HepG2 (cell line): ENCODE measurements around the gene KDM5A. TPM values are rescaled to one million over a fixed set of nuclear protein-coding genes. Genes with fewer than 3 reads are reported as not detected.
A peak's percentile ranks its signal among the peaks of the same experiment; 100 is the strongest.

Experiments
- ATAC-seq: fragments of 200-7000 bp; cut with Tn5 transposase; 3 replicates; pipeline ENCODE4 v1.9.1; 2020; ENCODE audit warnings: mild to moderate bottlenecking, moderate library complexity
- BruUV-seq: library from RNA; stranded (reverse); fragments of 400-500 nt; replicated peaks from 2 replicates; lab custom pipeline; 2021; lab: Mats Ljungman, UMichigan
- CTCF ChIA-PET: fragments of 300-600 bp; formaldehyde crosslinking; extraction: SDS; loops from one replicate; lab custom pipeline; 2021; ENCODE audit warnings: low total read pairs, inconsistent platforms, low intra/inter-chr PET ratio; lab: Yijun Ruan, JAX
- POLR2A ChIA-PET: fragments of 350-600 bp; sonication (Branson Sonifier 250); formaldehyde crosslinking; loops from one replicate; lab custom pipeline; 2020; ENCODE audit warnings: antibody characterized with exemption, inconsistent platforms; lab: Yijun Ruan, JAX
- DNase-seq: peaks from one replicate; pipeline ENCODE4 v3.0.0-alpha.2; 2015; ENCODE audit warnings: low spot score
- FAIRE-seq: peaks from 3 replicates; lab custom pipeline; 2011; peaks lifted over from hg19 to GRCh38; lab: Jason Lieb, UNC
- H2AFZ ChIP-seq: one replicate; pipeline ENCODE4 v1.6.1; 2011; ENCODE audit warnings: low read length, inconsistent platforms
- H3K27ac ChIP-seq: fragments of 300-600 bp; 3 replicates; pipeline ENCODE4 v1.8.0; 2011; ENCODE audit warnings: mixed run types, mild to moderate bottlenecking, mixed read lengths, low read length, inconsistent platforms; ENCODE audit not compliant: insufficient read depth; ENCODE audit errors: extremely low read length
- H3K27me3 ChIP-seq, 2 experiments: fragments of 200-600 bp in 1 of 2; 2 replicates in 1 of 2; 3 replicates in 1 of 2; pipeline versions ENCODE4 v1.6.0 to v1.8.0; 2011; ENCODE audit warnings: low read length in 2 of 2, mild to moderate bottlenecking in 2 of 2, moderate library complexity in 2 of 2, inconsistent platforms in 1 of 2; ENCODE audit not compliant: insufficient read depth in 2 of 2, control insufficient read depth in 1 of 2
- H3K36me3 ChIP-seq, 2 experiments: fragments of 200-600 bp in 1 of 2; replicated peaks in 1 of 2; 2 replicates in 1 of 2; 3 replicates in 1 of 2; pipeline versions ENCODE4 v1.5.1 to v1.8.0; 2011; ENCODE audit warnings: low read length in 2 of 2, inconsistent platforms in 1 of 2; ENCODE audit not compliant: insufficient read depth in 2 of 2, control insufficient read depth in 1 of 2
- H3K4me1 ChIP-seq: 2 replicates; pipeline ENCODE4 v1.5.1; 2012; ENCODE audit warnings: low read length, inconsistent platforms; ENCODE audit not compliant: insufficient read depth
- H3K4me2 ChIP-seq: 2 replicates; pipeline ENCODE4 v1.6.0; 2011; ENCODE audit warnings: low read depth, low read length, inconsistent platforms
- H3K4me3 ChIP-seq, 3 experiments: fragments of 200-600 bp in 1 of 3; sonication (generic), shearing (Covaris generic) in 1 of 3; replicated peaks in 1 of 3; 2 replicates each; pipeline ENCODE4 v1.5.1; 2011 to 2016; ENCODE audit warnings: low read length in 3 of 3, inconsistent platforms in 2 of 3, low read depth in 2 of 3, mild to moderate bottlenecking in 2 of 3, control low read depth in 1 of 3, mixed read lengths in 1 of 3; ENCODE audit not compliant: insufficient read depth in 1 of 3
- H3K79me2 ChIP-seq: one replicate; pipeline ENCODE4 v1.6.1; 2011; ENCODE audit warnings: low read length, inconsistent platforms; ENCODE audit not compliant: insufficient read depth
- H3K9ac ChIP-seq: 2 replicates; pipeline ENCODE4 v1.6.0; 2011; ENCODE audit warnings: mild to moderate bottlenecking, low read depth, low read length, inconsistent platforms; ENCODE audit not compliant: insufficient read depth
- H3K9me3 ChIP-seq: 2 replicates; pipeline ENCODE4 v1.5.1; 2012; ENCODE audit warnings: mild to moderate bottlenecking, low read length
- H4K20me1 ChIP-seq: 2 replicates; pipeline ENCODE4 v1.6.0; 2011; ENCODE audit warnings: inconsistent platforms, mild to moderate bottlenecking, low read length, moderate library complexity; ENCODE audit not compliant: insufficient read depth
- HNRNPH1 ChIP-seq: fragments of 200-400 bp; formaldehyde crosslinking; optimal IDR thresholded peaks from 2 replicates; pipeline ENCODE3; 2017; ENCODE audit warnings: mild to moderate bottlenecking, low read depth, low read length
- KLF9 ChIP-seq: IDR thresholded peaks from 2 replicates; pipeline ENCODE4 v1.6.1; 2016; ENCODE audit warnings: low read depth
- MBNL3 ChIP-seq: fragments of 250-450 bp; sonication (Bioruptor Pico); conservative IDR thresholded peaks from 2 replicates; pipeline ENCODE4 v1.8.0; 2022; ENCODE audit warnings: mild to moderate bottlenecking, inconsistent platforms
- MTF1 ChIP-seq: sonication (generic); formaldehyde crosslinking; IDR thresholded peaks from 2 replicates; pipeline ENCODE4 v1.5.0; 2020; ENCODE audit warnings: missing genetic modification reagents
- MXI1 ChIP-seq: IDR thresholded peaks from 3 replicates; pipeline ENCODE4 v1.6.1; 2012; ENCODE audit warnings: low read depth, low read length, inconsistent platforms, borderline replicate concordance
- PREB ChIP-seq: sonication (generic); formaldehyde crosslinking; IDR thresholded peaks from 2 replicates; pipeline ENCODE4 v1.4.0; 2020; ENCODE audit warnings: missing genetic modification reagents
- RCOR2 ChIP-seq: IDR thresholded peaks from 2 replicates; pipeline ENCODE4 v1.6.1; 2016; ENCODE audit warnings: missing biosample characterization, missing genetic modification reagents
- SNAPC5 ChIP-seq: sonication (generic); formaldehyde crosslinking; IDR thresholded peaks from 2 replicates; pipeline ENCODE4 v1.8.1; 2023; ENCODE audit warnings: mild to moderate bottlenecking, missing genetic modification reagents, borderline replicate concordance
- SOX13 ChIP-seq, 3 experiments: fragments of 450-650 bp in 1 of 3; sonication (generic) in 1 of 3; formaldehyde crosslinking in 1 of 3; IDR thresholded peaks in 2 of 3; conservative IDR thresholded peaks in 1 of 3; 2 replicates each; pipeline versions ENCODE4 v1.5.0 to v1.6.1; 2016 to 2020; ENCODE audit warnings: antibody characterized with exemption in 1 of 3, mild to moderate bottlenecking in 1 of 3, missing compliant biosample characterization in 1 of 3, missing genetic modification reagents in 1 of 3, moderate library complexity in 1 of 3
- UBTF ChIP-seq: sonication (generic); formaldehyde crosslinking; IDR thresholded peaks from 2 replicates; pipeline ENCODE4 v1.4.0; 2020; ENCODE audit warnings: mild to moderate bottlenecking, missing genetic modification reagents
- ZBTB34 ChIP-seq: sonication (generic); formaldehyde crosslinking; IDR thresholded peaks from 2 replicates; pipeline ENCODE4 v1.8.0; 2022; ENCODE audit warnings: mild to moderate bottlenecking, missing genetic modification reagents
- ZNF124 ChIP-seq: sonication (generic); formaldehyde crosslinking; IDR thresholded peaks from 2 replicates; pipeline ENCODE4 v1.4.0; 2020; ENCODE audit warnings: missing genetic modification reagents
- ZNF660 ChIP-seq: sonication (generic); formaldehyde crosslinking; IDR thresholded peaks from 2 replicates; pipeline ENCODE4 v1.5.1; 2020; ENCODE audit warnings: mild to moderate bottlenecking, low read depth, missing genetic modification reagents, borderline replicate concordance
- ZNF766 ChIP-seq: sonication (generic); formaldehyde crosslinking; IDR thresholded peaks from 2 replicates; pipeline ENCODE4 v1.5.0; 2020; ENCODE audit warnings: missing genetic modification reagents, borderline replicate concordance
- ZSCAN29 ChIP-seq: sonication (generic); formaldehyde crosslinking; conservative IDR thresholded peaks from 2 replicates; pipeline ENCODE4 v1.4.0; 2020; ENCODE audit warnings: mild to moderate bottlenecking, missing genetic modification reagents
- WGBS: methylation state at CpG from one replicate; pipeline ENCODE4 v1.1.6; 2017; ENCODE audit warnings: low lambda C conversion rate; 5-methylcytosine and 5-hydroxymethylcytosine counted together
- in situ Hi-C: cut with HindIII; loops from 2 replicates; pipeline ENCODE4 v1.10.0; 2017; ENCODE audit warnings: low pct_unique_long_range_greater_than_20kb; ENCODE audit not compliant: extremely low pct_ligation_motif_present
- intact Hi-C: fragments of 100-400 bp; cut with micrococcal nuclease; formaldehyde crosslinking; loops from one replicate; pipeline ENCODE4 v1.10.0; 2022; ENCODE audit not compliant: unreplicated experiment
- polyA plus RNA-seq, 8 experiments: library from polyadenylated mRNA; depleted of rRNA in 3 of 8; stranded (reverse) in 7 of 8; unstranded in 1 of 8; fragments of >200 nt; fragmentation: Illumina TruSeq in 4 of 8; extraction: Trizol in 4 of 8; gene quantifications; 2 replicates each; pipeline versions ENCODE4 v1.2.1 to v1.2.3, GENCODE V29; 2011 to 2016; ENCODE audit warnings: low read depth in 4 of 8, missing spikeins in 1 of 8, mixed read lengths in 1 of 8; ENCODE audit not compliant: insufficient read depth in 1 of 8
- total RNA-seq, 5 experiments: library from RNA; depleted of rRNA; stranded (reverse); fragments of >200 nt; fragmentation: Illumina TruSeq; extraction: Trizol; gene quantifications; 2 replicates each; pipeline ENCODE4 v1.2.3, GENCODE V29; 2016; ENCODE audit warnings: low read depth in 1 of 5

KDM5A gene
- total and polyA plus RNA-seq, 2 of the 13 experiments (the other 11 are each of a cell fraction or from before 2014, with no cell fraction given): 12.0 to 29.2 TPM

GRCh38 chr12:307406-307805, 81.7 kb downstream of the KDM5A start:
- CTCF ChIA-PET: no interaction called here
- 94% methylated on average over 10 of the region's 10 CpGs for WGBS

GRCh38 chr12:304805-305204, 84.3 kb downstream of the KDM5A start:
- ATAC-seq: no peak
- POLR2A ChIA-PET: no interaction called here
- no peak for TF ChIP-seq MTF1 (CRISPR knock-in tag)
- no peak for TF ChIP-seq MXI1
- no peak for TF ChIP-seq RCOR2
- no peak for TF ChIP-seq ZSCAN29 (CRISPR knock-in tag)
- TF ChIP-seq MBNL3 (CRISPR knock-in tag): no peak
- TF ChIP-seq UBTF (CRISPR knock-in tag): no peak
- no peak for TF ChIP-seq ZNF766 (CRISPR knock-in tag)
- no peak for TF ChIP-seq SNAPC5 (CRISPR knock-in tag)
- no peak for TF ChIP-seq PREB (CRISPR knock-in tag)

More at GRCh38 chr12:307406-307805, 81.7 kb downstream of the KDM5A start:
- Histone ChIP-seq H4K20me1 (no peaks in the 10 kb centered on the region), H3K9me3 (no peaks in the 10 kb centered on the region), H2AFZ (no peak overlapping the region), H3K27me3 (no peaks in the 10 kb centered on the region), H3K79me2 (peaks cover 2% of the 10 kb centered on the region), H3K9ac (no peak overlapping the region), H3K4me2 (no peak overlapping the region), H3K36me3 (peaks cover 17 to 59% of the 10 kb centered on the region in 2 experiments), H3K4me3 (no peak overlapping the region), H3K27ac (no peak overlapping the region), H3K4me1 (no peaks in the 10 kb centered on the region)
- POLR2A ChIA-PET: no interaction called here
- TF ChIP-seq ZNF124 (no peak), SOX13 (IDR thresholded peaks at IDR 0.05) (no peak), SOX13 (CRISPR knock-in tag; conservative IDR thresholded peaks at IDR 0.05 in 1 of 2, IDR thresholded peaks at IDR 0.05 in 1 of 2) (no peak), ZNF660 (CRISPR knock-in tag) (no peak), HNRNPH1 (no peak), ZBTB34 (CRISPR knock-in tag) (no peak), MXI1 (no peak), KLF9 (no peak)
- intact Hi-C loops (no loop called here), in situ Hi-C loops (no loop called here)
- no peak for DNase-seq
- no peak for ATAC-seq
- no peak for FAIRE-seq
- BruUV-seq: TSS peak; percentile 34

More at GRCh38 chr12:304805-305204, 84.3 kb downstream of the KDM5A start:
- Histone ChIP-seq H3K9me3 (no peaks in the 10 kb centered on the region), H3K4me2 (no peak overlapping the region), H3K27me3 (no peaks in the 10 kb centered on the region), H3K36me3 (peaks cover 13 to 41% of the 10 kb centered on the region in 2 experiments), H3K79me2 (peaks cover 5% of the 10 kb centered on the region), H3K27ac (no peak overlapping the region), H3K4me3 (no peak overlapping the region), H4K20me1 (no peaks in the 10 kb centered on the region), H3K4me1 (no peaks in the 10 kb centered on the region), H3K9ac (no peak overlapping the region), H2AFZ (no peak overlapping the region)
- WGBS: 99% methylated on average over 5 of the region's 5 CpGs
- intact Hi-C loops: no loop called here
- no TSS peak for BruUV-seq
- CTCF ChIA-PET: no interaction called here
- no peak for FAIRE-seq
- no peak for DNase-seq
- in situ Hi-C loops: no loop called here
